Stimulated activated naive CD4-positive, alpha-beta T cell (primary cell): Measurements from ENCODE around the gene GALNTL6.
"Not testable (repeated sequence)": the region's sequence is repeated elsewhere in the genome, so short reads cannot be mapped to it uniquely, and the experiment has no call there.

Source experiments
- DNase-seq, 6 experiments: peaks; one replicate each; lab custom pipeline; 2025; lab: John Stamatoyannopoulos, UW

Gene GALNTL6

GRCh38 chr4:172666711-172667368 lies 853.6 kb downstream of the GALNTL6 start:
- DNase-seq: no peak

DNA sequence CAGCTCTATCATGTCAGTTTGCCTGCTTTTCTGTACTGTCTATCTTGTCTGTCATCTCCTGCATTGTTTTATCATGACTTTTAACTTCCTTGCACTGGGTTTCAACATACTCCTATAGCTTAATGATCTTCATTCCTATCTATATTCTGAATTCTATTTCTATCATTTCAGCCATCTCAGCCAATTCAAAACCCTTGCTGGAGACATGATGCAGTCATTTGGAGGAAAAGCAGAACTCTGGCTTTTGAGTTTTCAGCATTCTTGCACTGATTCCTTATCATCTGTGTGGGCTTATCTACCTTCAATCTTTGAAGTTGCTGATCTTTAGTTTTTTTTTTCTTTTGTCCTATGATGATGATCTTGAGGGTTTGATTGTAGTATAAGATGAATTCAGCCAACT lies 861.6 kb downstream of the GALNTL6 start:
- no peak for DNase-seq

DNA sequence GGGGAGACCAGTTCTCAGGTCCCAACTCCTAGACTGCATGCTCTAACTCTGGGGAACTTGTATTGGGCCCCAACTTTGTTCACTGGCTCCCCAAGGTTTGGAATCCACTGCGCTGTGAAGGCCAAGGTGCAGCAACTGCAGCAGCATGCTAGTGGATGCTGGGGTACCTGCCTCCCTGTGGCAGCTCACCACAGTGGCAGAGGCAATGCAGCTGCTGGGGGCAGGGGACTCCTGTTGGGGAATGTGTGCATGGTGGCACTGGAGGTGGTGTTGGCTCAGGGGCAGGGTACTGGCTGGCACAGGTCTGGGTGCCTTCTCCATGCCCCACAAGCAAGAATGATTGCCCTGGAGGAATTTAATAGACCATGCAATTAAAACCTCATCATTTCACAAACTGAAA lies 862.0 kb downstream of the GALNTL6 start:
- no peak for DNase-seq

GRCh38 chr4:172680691-172681090 lies 867.5 kb downstream of the GALNTL6 start:
- DNase-seq: no peak

DNA sequence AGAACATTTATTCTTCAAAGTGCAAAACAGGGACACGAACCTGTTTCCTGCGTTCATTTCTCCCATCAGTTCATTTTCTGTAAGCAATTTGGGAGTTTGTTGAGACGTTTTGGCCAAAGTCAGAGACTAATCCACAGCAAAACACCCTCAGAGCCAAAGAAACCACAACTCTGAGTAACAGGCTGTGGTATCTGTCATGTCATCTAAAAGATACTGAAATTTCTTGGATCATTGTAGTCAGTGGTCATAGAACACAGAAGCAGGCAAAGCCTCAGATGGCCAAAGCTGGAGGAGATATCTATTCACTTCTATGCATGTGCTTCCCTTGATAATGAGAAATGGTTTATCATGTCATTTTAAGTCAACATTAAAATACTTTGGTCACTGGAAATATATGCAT lies 869.8 kb downstream of the GALNTL6 start:
- no peak for DNase-seq

DNA sequence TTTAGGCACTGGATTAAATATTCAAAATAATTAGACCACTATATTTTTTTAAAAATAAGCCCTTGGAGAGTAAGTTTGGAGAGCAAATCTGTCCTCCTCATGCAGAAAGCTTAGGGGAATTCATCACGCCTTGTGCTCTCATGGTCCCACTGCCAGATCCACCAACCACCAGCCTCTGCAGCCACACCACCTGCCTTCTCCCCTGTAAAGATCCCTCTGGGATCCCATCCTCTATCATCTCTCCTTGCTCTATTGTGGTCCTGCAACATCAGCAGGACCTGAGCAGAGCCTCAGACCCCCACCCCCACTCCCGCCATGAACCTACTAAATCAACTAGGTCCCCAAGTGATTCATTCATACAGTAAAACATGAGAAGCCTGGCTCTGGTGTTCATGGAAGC lies 872.8 kb downstream of the GALNTL6 start:
- no peak for DNase-seq

GRCh38 chr4:172688534-172688933 lies 875.3 kb downstream of the GALNTL6 start:
- no peak for DNase-seq

DNA sequence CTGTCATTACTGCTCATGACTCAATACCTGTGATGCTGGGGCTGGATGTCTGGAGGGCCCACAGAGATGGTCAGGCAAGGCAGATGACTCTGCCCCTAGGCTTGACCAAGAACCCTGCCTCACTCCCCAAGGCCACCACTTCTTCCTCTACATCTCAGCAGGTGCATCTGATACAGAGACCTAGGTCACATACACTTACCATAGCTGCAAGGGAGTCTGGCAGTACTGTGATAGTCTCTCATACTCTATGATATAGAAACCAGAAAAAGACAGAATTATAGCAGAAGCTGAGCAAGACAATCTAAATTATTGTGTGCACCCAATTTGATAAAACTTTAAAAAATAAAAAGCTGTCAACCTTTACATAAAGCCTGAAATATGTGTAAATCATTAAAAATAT lies 878.3 kb downstream of the GALNTL6 start:
- no peak for DNase-seq

DNA sequence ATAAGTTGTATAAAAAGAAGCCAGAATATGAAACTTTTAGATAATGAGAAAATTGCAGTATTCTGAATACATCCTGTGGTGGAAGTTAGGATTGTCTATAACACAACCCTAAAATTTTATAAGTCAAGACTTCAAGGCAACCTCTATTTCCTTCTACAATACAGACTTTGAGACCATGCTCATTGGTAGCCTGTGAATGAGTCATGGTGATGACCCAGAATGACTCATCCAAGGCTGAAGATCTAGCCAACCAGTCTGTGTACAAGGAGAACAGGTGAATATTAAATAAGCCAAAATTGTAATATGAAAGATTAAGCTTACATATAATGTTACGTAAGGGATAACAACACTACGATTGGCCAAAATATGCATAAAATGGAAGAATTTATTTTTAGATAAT lies 879.5 kb downstream of the GALNTL6 start:
- no peak for DNase-seq

DNA sequence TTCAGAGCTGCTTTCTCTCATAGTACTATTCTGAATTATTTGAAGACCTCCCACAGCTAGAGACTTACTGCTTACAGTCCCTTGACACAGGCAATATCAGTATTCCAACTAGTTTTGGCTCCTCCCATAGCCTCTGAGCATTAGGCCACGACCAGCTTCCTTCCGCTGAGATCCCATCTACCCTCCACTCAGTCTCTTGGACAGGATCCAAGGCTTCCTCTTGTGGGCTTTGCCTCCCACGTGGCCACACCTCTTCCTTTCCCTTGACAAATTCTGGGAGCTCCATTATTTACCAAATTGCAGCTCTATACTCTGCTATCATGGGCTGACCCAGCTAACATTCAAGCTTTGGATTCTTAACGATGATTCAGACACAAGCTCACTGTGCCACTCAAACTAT lies 885.1 kb downstream of the GALNTL6 start:
- no peak for DNase-seq

DNA sequence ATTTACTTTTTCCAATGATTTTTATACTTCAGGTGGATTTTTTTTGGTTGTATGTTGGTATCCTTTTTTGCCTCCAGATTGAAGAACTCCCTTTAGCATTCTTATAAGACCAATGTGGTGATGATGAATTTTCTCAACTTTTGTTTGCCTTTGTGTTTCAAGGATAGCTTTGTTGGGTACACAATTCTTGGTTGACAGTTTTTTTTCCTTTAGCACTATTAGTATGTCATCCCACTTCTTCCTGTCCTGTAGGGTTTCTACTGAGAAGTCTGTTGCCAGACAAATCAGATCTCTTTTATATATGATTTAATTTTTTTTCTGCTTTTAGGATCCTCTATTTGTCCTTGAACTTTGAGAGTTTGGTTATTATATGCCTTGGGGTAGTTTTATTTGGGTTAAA lies 892.4 kb downstream of the GALNTL6 start:
- DNase-seq: no peak

DNA sequence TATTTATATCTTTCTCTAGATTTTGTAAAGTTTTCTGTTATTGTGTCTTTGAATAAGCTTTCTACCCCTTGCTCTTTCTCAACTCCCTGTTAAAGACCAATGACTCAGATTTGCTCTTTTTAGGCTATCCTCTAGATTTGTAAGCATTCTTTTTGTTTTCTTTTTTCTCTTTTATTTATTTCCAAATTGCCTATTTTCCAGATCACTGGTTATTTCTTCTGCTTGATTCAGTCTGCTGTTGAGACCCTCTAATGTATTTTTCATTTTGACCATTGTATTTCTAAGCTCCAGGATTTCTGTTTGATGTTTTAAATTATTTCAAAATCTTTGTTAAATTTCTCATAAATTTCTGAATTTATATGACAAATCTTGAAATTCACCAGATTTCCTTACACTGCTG lies 892.8 kb downstream of the GALNTL6 start:
- DNase-seq: no peak

- DNase-seq: no peak
These were observed 894.4 kb downstream of the GALNTL6 start for GRCh38 chr4:172707622-172708021.

DNA sequence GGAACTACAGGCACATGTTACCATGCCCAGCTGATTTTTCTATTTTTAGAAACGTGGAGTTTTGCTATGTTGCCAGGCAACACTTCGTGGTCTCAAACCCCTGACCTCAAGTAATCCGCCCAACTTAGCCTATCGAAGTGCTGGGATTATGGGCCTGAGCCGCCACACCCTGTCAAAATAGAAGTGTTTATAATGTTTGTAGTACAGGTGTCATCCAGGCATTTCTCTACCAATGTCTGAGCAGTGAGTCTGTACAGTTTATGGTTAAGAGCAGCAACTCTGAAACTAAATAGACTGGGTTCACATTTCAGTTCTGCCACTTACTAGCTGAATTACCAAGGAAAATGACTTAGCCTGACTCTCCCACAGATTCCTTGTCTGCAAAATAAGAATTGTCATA lies 895.0 kb downstream of the GALNTL6 start:
- no peak for DNase-seq

DNA sequence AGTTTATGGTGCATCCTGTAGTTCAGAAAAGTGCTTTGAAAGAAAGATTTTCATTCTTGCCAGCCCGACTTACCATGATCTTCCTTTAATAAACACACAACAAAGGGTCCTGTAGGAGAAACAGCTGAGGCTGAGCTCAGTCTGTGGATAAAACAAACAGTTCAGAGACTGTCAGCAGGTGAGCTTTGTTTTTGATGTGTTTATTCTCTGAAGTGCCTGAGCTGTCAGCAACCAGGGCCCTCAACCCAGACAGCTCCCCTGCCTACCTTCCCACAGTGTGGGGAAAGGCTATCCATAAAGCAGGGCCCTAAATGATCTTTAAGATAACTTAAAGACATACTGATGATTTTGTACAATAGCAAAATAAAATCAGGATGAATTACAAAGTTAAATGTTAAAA lies 896.2 kb downstream of the GALNTL6 start:
- DNase-seq: no peak

GRCh38 chr4:172716291-172716690 lies 903.1 kb downstream of the GALNTL6 start:
- no peak for DNase-seq

- DNase-seq: no peak
These were observed 908.5 kb downstream of the GALNTL6 start for GRCh38 chr4:172721659-172722058.

DNA sequence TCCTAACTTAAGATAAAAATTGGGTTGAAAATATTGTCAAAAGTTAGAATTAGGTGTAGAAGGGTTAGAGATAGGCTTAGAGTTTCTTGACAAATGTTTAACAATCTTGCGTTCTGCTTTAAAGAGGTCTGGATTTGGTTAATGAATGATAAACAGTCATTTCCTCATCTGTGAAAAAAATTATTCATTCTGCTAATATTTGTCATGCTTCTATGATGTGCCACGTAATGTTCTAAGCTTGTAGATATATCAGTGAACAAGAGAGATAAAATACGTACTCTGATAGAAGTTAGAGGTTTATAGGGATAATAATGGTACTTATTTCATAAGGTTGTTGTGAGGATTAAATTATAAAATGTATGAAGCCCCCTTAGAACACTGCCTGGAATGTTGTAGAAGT lies 912.4 kb downstream of the GALNTL6 start:
- no peak for DNase-seq

DNA sequence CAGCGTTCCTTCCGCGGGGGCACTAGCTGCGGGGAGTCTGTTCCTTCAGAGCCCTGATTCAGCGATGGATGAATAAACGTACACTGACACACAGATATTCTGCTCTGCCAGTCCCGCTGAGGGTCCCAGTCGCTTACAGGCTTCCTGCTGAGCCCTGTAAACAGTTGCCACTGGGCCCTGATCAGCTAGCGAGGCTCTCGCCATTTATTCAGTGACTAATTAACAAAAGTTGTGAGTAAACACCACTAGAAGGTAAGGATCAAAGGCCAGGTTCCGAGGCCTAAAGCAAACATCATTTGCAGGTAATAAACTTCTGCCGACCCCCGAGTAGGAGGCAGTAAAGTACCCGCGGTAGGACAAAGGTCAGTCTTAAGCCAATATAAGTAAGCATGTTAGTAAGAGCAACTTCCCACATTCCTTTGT lies 912.8 kb downstream of the GALNTL6 start:
- no peak for DNase-seq

GRCh38 chr4:172727631-172728030 lies 914.4 kb downstream of the GALNTL6 start:
- DNase-seq: no peak

DNA sequence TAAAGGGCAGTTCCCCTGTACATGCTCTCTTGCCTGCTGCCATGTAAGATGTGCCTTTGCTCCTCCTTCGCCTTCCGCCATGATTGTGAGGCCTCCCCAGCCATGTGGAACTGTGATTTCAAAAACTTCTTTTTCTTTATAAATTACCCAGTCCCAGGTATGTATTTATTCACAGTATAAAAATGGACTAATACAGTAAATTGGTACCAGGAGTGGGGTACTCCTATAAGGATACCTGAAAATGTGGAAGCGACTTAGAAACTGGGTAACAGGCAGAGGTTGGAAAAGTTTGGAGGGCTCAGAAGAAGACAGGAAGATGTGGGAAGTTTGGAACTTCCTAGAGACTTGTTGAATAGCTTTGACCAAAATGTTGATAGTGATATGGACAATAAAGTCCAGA lies 920.4 kb downstream of the GALNTL6 start:
- DNase-seq: not testable (repeated sequence)

- no peak for DNase-seq
These were observed 921.4 kb downstream of the GALNTL6 start for GRCh38 chr4:172734555-172734954.

- DNase-seq: no peak
These were observed 922.8 kb downstream of the GALNTL6 start for GRCh38 chr4:172736046-172736445.

DNA sequence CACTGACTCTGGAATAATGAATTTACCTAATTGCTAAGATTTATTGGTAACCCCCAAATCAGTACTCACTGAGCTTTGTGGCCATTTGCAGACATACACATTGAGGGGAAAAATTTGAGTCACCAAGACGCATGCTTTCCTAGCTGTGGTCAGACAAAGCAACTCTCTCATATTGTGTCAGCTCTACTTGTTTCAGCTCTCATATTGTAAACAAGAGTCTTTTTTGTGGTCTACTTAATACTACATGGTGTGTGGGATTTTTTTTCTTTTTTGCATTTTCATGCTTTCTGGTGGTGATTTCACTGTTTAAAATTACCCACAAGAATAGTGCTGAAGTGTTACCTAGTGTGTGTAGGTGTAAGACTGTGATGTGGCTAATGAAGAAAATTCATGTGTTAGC lies 927.2 kb downstream of the GALNTL6 start:
- no peak for DNase-seq

DNA sequence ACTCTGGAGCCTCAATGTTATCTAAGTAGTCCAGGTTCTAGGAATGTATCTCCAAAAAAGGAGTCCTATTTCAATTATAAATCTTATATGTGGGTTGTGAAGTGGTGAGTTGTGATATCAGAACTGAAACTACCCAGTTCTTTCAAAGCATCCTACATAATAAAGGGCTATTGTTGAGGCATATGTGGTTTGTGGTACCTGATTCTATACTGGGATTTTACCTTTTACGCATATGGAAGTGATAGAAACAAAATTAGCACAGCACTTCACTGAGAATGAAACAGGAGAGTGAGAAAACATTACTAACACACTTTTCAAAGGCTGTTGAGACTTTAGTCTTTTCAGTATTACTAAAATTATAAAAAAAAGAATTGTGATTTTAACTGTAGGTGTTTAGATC lies 937.7 kb downstream of the GALNTL6 start:
- DNase-seq: no peak
